Esophagus squamous epithelium (tissue), 4 donors: ENCODE data around the gene PLK5.

Experiments used
- POLR2A ChIP-seq, 4 donors: fragments of 450-650 bp; IDR thresholded peaks; one replicate each; pipeline ENCODE4 v1.6.1; 2017; ENCODE audit warnings: antibody characterized with exemption in 4 of 4, mild to moderate bottlenecking in 4 of 4, moderate library complexity in 3 of 4
- TF ChIP-seq, protein P1 (sequence below), 6 experiments: fragments of 450-650 bp in 4 of 6; fragments of 200-600 bp in 2 of 6; sonication (generic) in 2 of 6; IDR thresholded peaks; one replicate each; pipeline ENCODE4 v1.5.1; 2016 to 2019; ENCODE audit warnings: antibody characterized with exemption in 6 of 6, mild to moderate bottlenecking in 4 of 6, moderate library complexity in 4 of 6

DNA sequence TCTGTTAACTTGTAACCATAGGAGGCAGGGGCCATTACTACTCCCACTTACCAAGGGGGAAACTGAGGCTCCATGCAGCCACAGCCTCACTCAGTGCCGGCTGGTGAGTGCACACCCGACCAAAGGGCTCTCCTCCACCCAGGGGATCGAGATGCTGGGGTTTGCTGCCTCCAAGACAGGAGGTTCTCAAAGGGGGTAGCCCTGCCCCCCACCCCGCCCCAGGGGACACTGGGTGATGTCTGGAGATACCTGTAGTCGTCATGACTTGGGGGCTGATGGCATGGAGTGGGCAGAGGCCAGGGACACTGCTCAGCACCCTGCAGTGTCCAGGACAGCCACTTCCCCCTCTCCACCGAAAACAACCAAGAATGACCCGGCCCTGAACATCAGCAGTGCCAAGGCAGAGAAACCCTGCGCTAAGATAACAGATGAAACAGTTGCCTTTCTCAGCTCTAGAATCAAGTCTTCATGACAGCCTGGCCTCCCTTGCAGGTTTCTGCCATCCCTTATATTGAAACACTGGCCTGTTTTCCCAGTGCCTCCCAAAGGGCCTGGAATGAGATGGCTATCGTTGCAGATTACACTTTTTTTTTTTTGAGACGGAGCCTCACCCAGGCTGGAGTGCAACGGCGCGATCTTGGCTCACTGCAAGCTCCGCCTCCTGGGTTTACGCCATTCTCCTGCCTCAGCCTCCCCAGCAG lies 29.6 kb upstream of the PLK5 start:
- TF ChIP-seq, protein P1, sequence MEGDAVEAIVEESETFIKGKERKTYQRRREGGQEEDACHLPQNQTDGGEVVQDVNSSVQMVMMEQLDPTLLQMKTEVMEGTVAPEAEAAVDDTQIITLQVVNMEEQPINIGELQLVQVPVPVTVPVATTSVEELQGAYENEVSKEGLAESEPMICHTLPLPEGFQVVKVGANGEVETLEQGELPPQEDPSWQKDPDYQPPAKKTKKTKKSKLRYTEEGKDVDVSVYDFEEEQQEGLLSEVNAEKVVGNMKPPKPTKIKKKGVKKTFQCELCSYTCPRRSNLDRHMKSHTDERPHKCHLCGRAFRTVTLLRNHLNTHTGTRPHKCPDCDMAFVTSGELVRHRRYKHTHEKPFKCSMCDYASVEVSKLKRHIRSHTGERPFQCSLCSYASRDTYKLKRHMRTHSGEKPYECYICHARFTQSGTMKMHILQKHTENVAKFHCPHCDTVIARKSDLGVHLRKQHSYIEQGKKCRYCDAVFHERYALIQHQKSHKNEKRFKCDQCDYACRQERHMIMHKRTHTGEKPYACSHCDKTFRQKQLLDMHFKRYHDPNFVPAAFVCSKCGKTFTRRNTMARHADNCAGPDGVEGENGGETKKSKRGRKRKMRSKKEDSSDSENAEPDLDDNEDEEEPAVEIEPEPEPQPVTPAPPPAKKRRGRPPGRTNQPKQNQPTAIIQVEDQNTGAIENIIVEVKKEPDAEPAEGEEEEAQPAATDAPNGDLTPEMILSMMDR (IDR thresholded peaks at IDR 0.05), result no peak
- no peak for TF ChIP-seq POLR2A (IDR thresholded peaks at IDR 0.05)
